ENCODE measurements around the gene STIP1. TPM values are rescaled to one million over a fixed set of nuclear protein-coding genes. Genes with fewer than 3 reads are reported as not detected.

Gene STIP1
- total RNA-seq, 1 experiment from 2014 or later: 299 TPM

GRCh38 chr11:64224151-64224890 lies 38.4 kb downstream of the STIP1 start:
- POLR2A ChIA-PET (ENCODE audit: unreplicated experiment): interaction anchor here (0.6 kb wide), 2 partner anchors 23 to 28 kb away, joined by 6 to 7 read pairs; no protein-coding TSS in a partner anchor

GRCh38 chr11:64224891-64225607 lies 39.1 kb downstream of the STIP1 start:
- intact Hi-C loops (cut with micrococcal nuclease; ENCODE audit: unreplicated experiment): no loop called here
- Histone ChIP-seq H2AFZ (no peak overlapping the region), H3K9me3 (ENCODE audit: insufficient read depth, low read depth) (no peaks in the 10 kb centered on the region), H3K9me2 (ENCODE audit: insufficient read depth) (no peaks in the 10 kb centered on the region), H3K4me3 (peak overlapping the region; percentile 98), H3K36me3 (ENCODE audit: low read depth) (no peaks in the 10 kb centered on the region), H3F3A (ENCODE audit: insufficient read depth, low read depth) (peaks cover 30% of the 10 kb centered on the region), H3K27ac (no peak overlapping the region), H3K79me2 (ENCODE audit: low read depth) (peaks cover 34% of the 10 kb centered on the region), H3K4me1 (replicated peaks; ENCODE audit: insufficient read depth) (peaks cover 27% of the 10 kb centered on the region), H4K20me1 (ENCODE audit: insufficient read depth) (peaks cover 3% of the 10 kb centered on the region), H3K27me3 (ENCODE audit: insufficient read depth, low read depth) (no peaks in the 10 kb centered on the region), H3K4me2 (peak overlapping the region; percentile 99)
- DNase-seq: no peak
- TF ChIP-seq CTCF (conservative IDR thresholded peaks at IDR 0.05) (no peak), EZH2 (IDR thresholded peaks at IDR 0.05; ENCODE audit: low read depth) (no peak)
- ChIA-PET CTCF (interaction anchor here (1.3 kb wide), 1 partner anchor 20 kb away, joined by 3 read pairs; no protein-coding TSS in a partner anchor), POLR2A (ENCODE audit: unreplicated experiment) (no interaction called here)
- no TSS peak for BruUV-seq (replicated peaks)

More at GRCh38 chr11:64224151-64224890, 38.4 kb downstream of the STIP1 start:
- H3K9me3 ChIP-seq (ENCODE audit: insufficient read depth, low read depth): no peaks in the 10 kb centered on the region
- CTCF ChIA-PET: interaction anchor here (0.5 to 1.3 kb wide), 2 partner anchors 20 to 191 kb away, joined by 3 read pairs; no protein-coding TSS in a partner anchor
- no peak overlapping the region for H3K4me3 ChIP-seq
- no peak overlapping the region; the same call in 1 of the 2 replicates for H3K4me2 ChIP-seq
- BruUV-seq (replicated peaks): no TSS peak
- H2AFZ ChIP-seq: no peak overlapping the region
- peaks cover 34% of the 10 kb centered on the region for H3K79me2 ChIP-seq (ENCODE audit: low read depth)
- H4K20me1 ChIP-seq (ENCODE audit: insufficient read depth): peaks cover 3% of the 10 kb centered on the region
- no peaks in the 10 kb centered on the region for H3K27me3 ChIP-seq (ENCODE audit: insufficient read depth, low read depth)
- no peaks in the 10 kb centered on the region for H3K9me2 ChIP-seq (ENCODE audit: insufficient read depth)
- TF ChIP-seq CTCF (conservative IDR thresholded peaks at IDR 0.05) (no peak), EZH2 (IDR thresholded peaks at IDR 0.05; ENCODE audit: low read depth) (no peak)
- H3F3A ChIP-seq (ENCODE audit: insufficient read depth, low read depth): peaks cover 23% of the 10 kb centered on the region
- peak in 1 of 2 experiments; percentile 34 for DNase-seq
- H3K4me1 ChIP-seq (replicated peaks; ENCODE audit: insufficient read depth): peaks cover 22% of the 10 kb centered on the region
- H3K27ac ChIP-seq: no peak overlapping the region
- no peaks in the 10 kb centered on the region for H3K36me3 ChIP-seq (ENCODE audit: low read depth)
- intact Hi-C loops (cut with micrococcal nuclease; ENCODE audit: unreplicated experiment): no loop called here

GRCh38 chr11:64225608-64226506 lies 39.9 kb downstream of the STIP1 start, which contains the start of the genes NUDT22 and TRPT1:
Gene NUDT22 (plus strand): TSS chr11:64226274. CDS start chr11:64226653, 379 bp downstream.
Gene TRPT1 (minus strand): TSS chr11:64226186. CDS start chr11:64225860, 326 bp downstream.
- Histone ChIP-seq H3K9me2 (ENCODE audit: insufficient read depth) (no peaks in the 10 kb centered on the region), H3K4me3 (peak within 1 kb of the TSS; percentile 98), H3K36me3 (ENCODE audit: low read depth) (no peaks in the 10 kb centered on the region), H3K9me3 (ENCODE audit: insufficient read depth, low read depth) (no peaks in the 10 kb centered on the region), H3F3A (ENCODE audit: insufficient read depth, low read depth) (peaks cover 31% of the 10 kb centered on the region), H2AFZ (peak within 1 kb of the TSS; percentile 96), H3K4me1 (replicated peaks; ENCODE audit: insufficient read depth) (peaks cover 27% of the 10 kb centered on the region), H3K27me3 (ENCODE audit: insufficient read depth, low read depth) (no peaks in the 10 kb centered on the region), H4K20me1 (ENCODE audit: insufficient read depth) (peaks cover 3% of the 10 kb centered on the region), H3K4me2 (peak within 1 kb of the TSS; percentile 99), H3K27ac (no peak within 1 kb of the TSS), H3K79me2 (ENCODE audit: low read depth) (peaks cover 34% of the 10 kb centered on the region)
- POLR2A ChIA-PET (ENCODE audit: unreplicated experiment): interaction anchor here (0.9 kb wide), 1 partner anchor 79 kb away, joined by 3 read pairs; no protein-coding TSS in a partner anchor
- peak; percentile 70 to 95 for DNase-seq
- peak; percentile 47; the same call in 1 of the 2 replicates for TF ChIP-seq CTCF (conservative IDR thresholded peaks at IDR 0.05)
- TF ChIP-seq EZH2 (IDR thresholded peaks at IDR 0.05; ENCODE audit: low read depth): no peak
- TSS peak; percentile 42 for BruUV-seq (replicated peaks)
- CTCF ChIA-PET: interaction anchor here (0.6 to 1.5 kb wide), 3 partner anchors 19 to 22 kb away, joined by 3 to 7 read pairs (median 4); partner anchors contain the start of gene FERMT3
- intact Hi-C loops (cut with micrococcal nuclease; ENCODE audit: unreplicated experiment): no loop called here
